HepG2 (cell line): ENCODE results near the gene SMPD3.

Source experiments
- EZH2 ChIP-seq: conservative IDR thresholded peaks from 2 replicates; pipeline ENCODE4 v1.6.1; 2012; ENCODE audit warnings: mild to moderate bottlenecking, low read depth, low read length, moderate library complexity
- MAZ ChIP-seq, 2 experiments: sonication (generic) in 1 of 2; formaldehyde crosslinking in 1 of 2; IDR thresholded peaks; 2 replicates each; pipeline versions ENCODE4 v1.5.0 to v1.6.1; 2012 to 2020; ENCODE audit warnings: low read depth in 2 of 2, mild to moderate bottlenecking in 2 of 2, borderline replicate concordance in 1 of 2, improper control_type of control experiment in 1 of 2, low read length in 1 of 2, missing genetic modification reagents in 1 of 2, moderate library complexity in 1 of 2
- SP2 ChIP-seq: sonication (generic); formaldehyde crosslinking; IDR thresholded peaks from 2 replicates; pipeline ENCODE4 v1.5.1; 2020; ENCODE audit warnings: mild to moderate bottlenecking, missing genetic modification reagents
- ZIK1 ChIP-seq: sonication (generic); formaldehyde crosslinking; IDR thresholded peaks from 2 replicates; pipeline ENCODE4 v1.5.0; 2020; ENCODE audit warnings: mild to moderate bottlenecking, low read depth, missing genetic modification reagents, borderline replicate concordance
- TF ChIP-seq, protein P1 (sequence below): sonication (generic); formaldehyde crosslinking; IDR thresholded peaks from 2 replicates; pipeline ENCODE4 v1.5.0; 2020; ENCODE audit warnings: missing genetic modification reagents
- TF ChIP-seq, protein P2 (sequence below): sonication (generic); formaldehyde crosslinking; IDR thresholded peaks from 2 replicates; pipeline ENCODE4 v1.5.0; 2020; ENCODE audit warnings: mild to moderate bottlenecking, missing genetic modification reagents, moderate library complexity

- TF ChIP-seq, protein P1, sequence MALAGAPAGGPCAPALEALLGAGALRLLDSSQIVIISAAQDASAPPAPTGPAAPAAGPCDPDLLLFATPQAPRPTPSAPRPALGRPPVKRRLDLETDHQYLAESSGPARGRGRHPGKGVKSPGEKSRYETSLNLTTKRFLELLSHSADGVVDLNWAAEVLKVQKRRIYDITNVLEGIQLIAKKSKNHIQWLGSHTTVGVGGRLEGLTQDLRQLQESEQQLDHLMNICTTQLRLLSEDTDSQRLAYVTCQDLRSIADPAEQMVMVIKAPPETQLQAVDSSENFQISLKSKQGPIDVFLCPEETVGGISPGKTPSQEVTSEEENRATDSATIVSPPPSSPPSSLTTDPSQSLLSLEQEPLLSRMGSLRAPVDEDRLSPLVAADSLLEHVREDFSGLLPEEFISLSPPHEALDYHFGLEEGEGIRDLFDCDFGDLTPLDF, result no peak
- TF ChIP-seq EZH2 (no peak), ZIK1 (CRISPR knock-in tag) (no peak), SP2 (CRISPR knock-in tag) (no peak), MAZ (IDR thresholded peaks at IDR 0.05; ENCODE audit: borderline replicate concordance, low read depth, low read length) (no peak), MAZ (CRISPR knock-in tag; IDR thresholded peaks at IDR 0.05; ENCODE audit: low read depth) (no peak)
- TF ChIP-seq, protein P2, sequence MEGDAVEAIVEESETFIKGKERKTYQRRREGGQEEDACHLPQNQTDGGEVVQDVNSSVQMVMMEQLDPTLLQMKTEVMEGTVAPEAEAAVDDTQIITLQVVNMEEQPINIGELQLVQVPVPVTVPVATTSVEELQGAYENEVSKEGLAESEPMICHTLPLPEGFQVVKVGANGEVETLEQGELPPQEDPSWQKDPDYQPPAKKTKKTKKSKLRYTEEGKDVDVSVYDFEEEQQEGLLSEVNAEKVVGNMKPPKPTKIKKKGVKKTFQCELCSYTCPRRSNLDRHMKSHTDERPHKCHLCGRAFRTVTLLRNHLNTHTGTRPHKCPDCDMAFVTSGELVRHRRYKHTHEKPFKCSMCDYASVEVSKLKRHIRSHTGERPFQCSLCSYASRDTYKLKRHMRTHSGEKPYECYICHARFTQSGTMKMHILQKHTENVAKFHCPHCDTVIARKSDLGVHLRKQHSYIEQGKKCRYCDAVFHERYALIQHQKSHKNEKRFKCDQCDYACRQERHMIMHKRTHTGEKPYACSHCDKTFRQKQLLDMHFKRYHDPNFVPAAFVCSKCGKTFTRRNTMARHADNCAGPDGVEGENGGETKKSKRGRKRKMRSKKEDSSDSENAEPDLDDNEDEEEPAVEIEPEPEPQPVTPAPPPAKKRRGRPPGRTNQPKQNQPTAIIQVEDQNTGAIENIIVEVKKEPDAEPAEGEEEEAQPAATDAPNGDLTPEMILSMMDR (CRISPR knock-in tag), result no peak
Observed at GRCh38 chr16:68351991-68352431, 96.3 kb downstream of the SMPD3 start.
